BJ (cell line): ENCODE data around the gene MMP10. TPM values are rescaled to one million over a fixed set of nuclear protein-coding genes. Genes with fewer than 3 reads are reported as not detected.

ENCODE experiments used
- CTCF ChIA-PET: fragments of 350-600 bp; formaldehyde crosslinking; extraction: SDS; loops from one replicate; lab custom pipeline; 2021; ENCODE audit warnings: antibody characterized with exemption, inconsistent platforms; lab: Yijun Ruan, JAX
- POLR2A ChIA-PET: fragments of 300-600 bp; sonication (Branson Sonifier 250); formaldehyde crosslinking; extraction: SDS; loops from one replicate; lab custom pipeline; 2021; ENCODE audit warnings: antibody characterized with exemption; lab: Charles Lee
- DNase-seq: peaks from one replicate; pipeline ENCODE4 v3.0.0-alpha.2; 2011; ENCODE audit warnings: low read depth
- H3K27me3 ChIP-seq: 2 replicates; pipeline ENCODE4 v1.6.0; 2011; ENCODE audit warnings: low read length; ENCODE audit not compliant: control insufficient read depth, insufficient read depth
- H3K36me3 ChIP-seq: 2 replicates; pipeline ENCODE4 v1.5.1; 2011; ENCODE audit warnings: low read length; ENCODE audit not compliant: control insufficient read depth, insufficient read depth
- H3K4me3 ChIP-seq: 2 replicates; pipeline ENCODE4 v1.5.1; 2011; ENCODE audit warnings: low read depth, mild to moderate bottlenecking, control low read depth, low read length
- polyA plus RNA-seq: library from polyadenylated mRNA; depleted of rRNA; stranded (reverse); fragments of >200 nt; gene quantifications from 2 replicates; pipeline ENCODE4 v1.2.3, GENCODE V29; 2011
- TF ChIP-seq, protein P1 (sequence below): IDR thresholded peaks from 2 replicates; pipeline ENCODE4 v1.5.1; 2011; ENCODE audit warnings: low read depth, mild to moderate bottlenecking, control low read depth, inconsistent platforms, low read length, moderate library complexity; ENCODE audit not compliant: insufficient read depth

The MMP10 gene
- polyA plus RNA-seq, 1 experiment, result 0.16 TPM

DNA sequence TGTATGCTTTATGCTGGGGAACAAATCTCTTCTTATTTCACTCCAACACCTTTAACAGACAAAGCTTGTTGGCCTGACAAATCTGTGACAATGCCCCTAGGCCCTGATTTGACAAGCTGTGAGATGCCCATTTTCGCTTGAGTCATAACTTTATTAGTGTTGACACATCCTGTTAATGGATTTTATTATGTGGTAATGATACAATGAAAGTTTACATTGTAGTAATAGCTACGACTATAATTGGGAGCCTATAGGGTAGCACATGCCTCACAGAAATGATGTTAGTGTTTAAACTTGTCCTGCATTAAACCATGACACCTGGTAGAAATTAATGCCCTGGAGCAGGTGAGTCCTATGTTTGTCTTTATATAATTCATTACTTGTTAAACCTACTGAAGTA lies 3.3 kb upstream of the MMP10 start:
- TF ChIP-seq, protein P1, sequence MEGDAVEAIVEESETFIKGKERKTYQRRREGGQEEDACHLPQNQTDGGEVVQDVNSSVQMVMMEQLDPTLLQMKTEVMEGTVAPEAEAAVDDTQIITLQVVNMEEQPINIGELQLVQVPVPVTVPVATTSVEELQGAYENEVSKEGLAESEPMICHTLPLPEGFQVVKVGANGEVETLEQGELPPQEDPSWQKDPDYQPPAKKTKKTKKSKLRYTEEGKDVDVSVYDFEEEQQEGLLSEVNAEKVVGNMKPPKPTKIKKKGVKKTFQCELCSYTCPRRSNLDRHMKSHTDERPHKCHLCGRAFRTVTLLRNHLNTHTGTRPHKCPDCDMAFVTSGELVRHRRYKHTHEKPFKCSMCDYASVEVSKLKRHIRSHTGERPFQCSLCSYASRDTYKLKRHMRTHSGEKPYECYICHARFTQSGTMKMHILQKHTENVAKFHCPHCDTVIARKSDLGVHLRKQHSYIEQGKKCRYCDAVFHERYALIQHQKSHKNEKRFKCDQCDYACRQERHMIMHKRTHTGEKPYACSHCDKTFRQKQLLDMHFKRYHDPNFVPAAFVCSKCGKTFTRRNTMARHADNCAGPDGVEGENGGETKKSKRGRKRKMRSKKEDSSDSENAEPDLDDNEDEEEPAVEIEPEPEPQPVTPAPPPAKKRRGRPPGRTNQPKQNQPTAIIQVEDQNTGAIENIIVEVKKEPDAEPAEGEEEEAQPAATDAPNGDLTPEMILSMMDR, result no peak
- no peak for DNase-seq
- Histone ChIP-seq H3K27me3 (no peaks in the 10 kb centered on the region; the same call in 1 of the 2 replicates), H3K36me3 (no peaks in the 10 kb centered on the region), H3K4me3 (no peak overlapping the region)
- POLR2A ChIA-PET, result no interaction called here
- CTCF ChIA-PET, result interaction anchor here (1.5 kb wide), 3 partner anchors 10 to 50 kb away, joined by 4 to 7 read pairs (median 4); no protein-coding TSS in a partner anchor

DNA sequence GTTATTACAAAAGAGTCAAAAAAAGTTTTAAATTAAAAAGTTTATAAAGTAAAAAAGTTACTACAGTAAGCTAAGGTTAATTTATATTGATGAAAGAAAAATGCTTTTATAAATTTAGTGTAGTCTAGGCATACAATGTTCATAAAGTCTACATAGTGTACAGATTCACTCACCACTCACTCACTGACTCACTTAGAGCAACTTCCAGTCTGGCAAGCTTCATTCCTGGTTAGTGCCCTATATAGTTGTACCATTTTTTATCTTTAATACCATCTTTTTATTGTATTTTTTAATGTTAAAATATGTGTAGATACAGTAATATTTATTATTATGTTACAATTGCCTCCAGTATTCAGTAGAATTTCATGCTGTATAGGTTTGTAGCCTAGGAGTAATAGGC lies 2.6 kb upstream of the MMP10 start:
- Histone ChIP-seq H3K36me3 (no peaks in the 10 kb centered on the region), H3K27me3 (no peaks in the 10 kb centered on the region; the same call in 1 of the 2 replicates), H3K4me3 (no peak overlapping the region)
- TF ChIP-seq, protein P1, result no peak
- no peak for DNase-seq
- POLR2A ChIA-PET, result no interaction called here
- CTCF ChIA-PET, result interaction anchor here (0.9 to 1.5 kb wide), 3 partner anchors 10 to 49 kb away, joined by 3 to 4 read pairs (median 4); no protein-coding TSS in a partner anchor

DNA sequence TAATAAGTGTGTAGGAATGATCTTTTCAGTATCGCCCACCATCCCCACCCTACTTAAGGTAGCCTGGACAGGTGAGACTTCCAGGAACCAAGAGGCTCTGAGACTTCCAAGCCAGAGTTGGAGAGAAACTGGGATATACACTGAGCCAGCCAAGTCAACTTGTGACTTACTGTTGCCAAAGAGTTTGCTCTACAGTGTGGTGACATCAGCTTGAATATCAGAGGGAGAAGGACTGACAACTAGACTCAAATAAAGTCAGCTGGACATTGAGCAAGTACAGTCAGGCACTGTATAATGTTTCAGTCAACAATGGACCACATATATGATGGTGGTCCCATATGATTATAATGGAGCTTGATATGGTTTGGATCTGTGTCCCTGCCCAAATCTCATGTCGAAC lies 1.2 kb upstream of the MMP10 start:
- Histone ChIP-seq H3K4me3 (no peak overlapping the region), H3K27me3 (no peaks in the 10 kb centered on the region; the same call in none of the 2 replicates), H3K36me3 (no peaks in the 10 kb centered on the region)
- ChIA-PET CTCF (interaction anchor here (0.5 to 2.0 kb wide), 3 partner anchors 11 to 51 kb away, joined by 3 to 10 read pairs (median 3); no protein-coding TSS in a partner anchor), POLR2A (no interaction called here)
- TF ChIP-seq, protein P1, result no peak
- no peak for DNase-seq

DNA sequence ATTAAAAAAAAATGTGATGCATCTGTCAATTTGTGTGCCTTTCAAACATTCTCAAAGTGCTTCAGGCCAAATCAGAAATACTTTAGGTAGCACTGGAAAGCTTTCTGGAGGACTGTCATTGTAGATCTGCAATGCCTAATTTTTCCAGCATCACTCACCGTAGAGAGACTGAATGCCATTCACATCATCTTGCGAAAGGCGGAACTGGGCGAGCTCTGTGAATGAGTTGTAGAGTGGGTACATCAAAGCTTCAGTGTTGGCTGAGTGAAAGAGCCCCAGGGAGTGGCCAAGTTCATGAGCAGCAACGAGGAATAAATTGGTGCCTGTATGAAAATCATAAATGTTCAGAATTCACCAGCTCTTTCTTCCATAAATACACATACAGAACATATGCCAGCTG lies 4.0 kb downstream of the MMP10 start:
- Histone ChIP-seq H3K4me3 (no peak overlapping the region), H3K27me3 (no peaks in the 10 kb centered on the region; the same call in none of the 2 replicates), H3K36me3 (no peaks in the 10 kb centered on the region)
- TF ChIP-seq, protein P1, result no peak
- ChIA-PET CTCF (no interaction called here), POLR2A (no interaction called here)
- no peak for DNase-seq

DNA sequence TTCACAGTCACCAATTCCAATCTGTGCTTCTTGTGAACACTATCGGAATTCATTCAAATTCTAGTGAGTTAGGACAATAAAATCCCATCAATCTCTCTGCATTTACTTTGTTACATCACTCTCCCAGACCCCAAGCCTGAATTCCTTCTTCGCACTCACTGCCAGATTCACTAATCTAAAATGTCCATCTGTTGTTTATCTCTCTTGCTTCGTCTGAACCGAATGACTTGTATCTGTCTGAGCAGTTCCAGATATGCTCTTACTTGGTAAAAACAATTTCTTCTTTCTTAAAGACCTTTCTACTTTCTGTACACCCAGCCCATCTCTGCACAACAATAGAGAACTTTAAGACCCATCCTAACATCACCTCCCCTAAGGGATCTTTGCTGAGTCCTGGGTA lies 7.0 kb downstream of the MMP10 start:
- H3K4me3 ChIP-seq, result no peak overlapping the region
- no peak for DNase-seq
- ChIA-PET CTCF (no interaction called here), POLR2A (no interaction called here)
- TF ChIP-seq, protein P1, result no peak
- no peaks in the 10 kb centered on the region; the same call in 1 of the 2 replicates for H3K27me3 ChIP-seq
- no peaks in the 10 kb centered on the region for H3K36me3 ChIP-seq
